Stimulated activated CD4-positive, alpha-beta T cell treated with anti-CD3 and anti-CD28 coated beads, Interleukin-2, amount 100 ng/mL, for 4 hours (primary cell): ENCODE measurements around the gene SORCS1.

Experiments used
- DNase-seq: peaks from one replicate; pipeline ENCODE4 v3.0.0-alpha.2; 2020; ENCODE audit warnings: low read depth

The SORCS1 gene

GRCh38 chr10:106734220-106734619, 430.3 kb downstream of the SORCS1 start:
- DNase-seq: no peak

GRCh38 chr10:106728232-106728631, 436.3 kb downstream of the SORCS1 start:
- DNase-seq: no peak

GRCh38 chr10:106727170-106727569, 437.3 kb downstream of the SORCS1 start:
- DNase-seq: no peak

GRCh38 chr10:106722524-106722923, 442.0 kb downstream of the SORCS1 start:
- DNase-seq: no peak

- DNase-seq: no peak
Observed at GRCh38 chr10:106720683-106721082, 443.8 kb downstream of the SORCS1 start.

- DNase-seq: no peak
Observed at GRCh38 chr10:106716381-106716780, 448.1 kb downstream of the SORCS1 start.

GRCh38 chr10:106714734-106715555, 449.6 kb downstream of the SORCS1 start:
- DNase-seq: no peak

DNA sequence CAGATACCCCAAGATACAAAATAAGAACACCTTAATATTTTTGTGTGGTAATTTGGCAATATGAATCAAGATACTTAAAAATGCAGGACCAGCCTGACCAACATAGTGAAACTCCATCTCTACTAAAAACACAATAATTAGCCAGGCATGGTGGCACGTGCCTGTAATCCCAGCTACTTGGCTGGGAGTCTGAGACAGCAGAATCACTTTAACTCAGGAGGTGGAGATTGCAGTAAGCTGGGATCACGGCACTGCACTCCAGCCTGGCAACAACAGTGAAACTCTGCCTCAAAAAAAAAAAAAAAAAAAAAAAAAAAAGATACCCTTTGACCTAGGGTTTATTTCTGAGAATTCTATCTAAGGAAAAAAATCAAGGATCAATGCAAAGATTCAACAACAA, 450.7 kb downstream of the SORCS1 start:
- DNase-seq: no peak

DNA sequence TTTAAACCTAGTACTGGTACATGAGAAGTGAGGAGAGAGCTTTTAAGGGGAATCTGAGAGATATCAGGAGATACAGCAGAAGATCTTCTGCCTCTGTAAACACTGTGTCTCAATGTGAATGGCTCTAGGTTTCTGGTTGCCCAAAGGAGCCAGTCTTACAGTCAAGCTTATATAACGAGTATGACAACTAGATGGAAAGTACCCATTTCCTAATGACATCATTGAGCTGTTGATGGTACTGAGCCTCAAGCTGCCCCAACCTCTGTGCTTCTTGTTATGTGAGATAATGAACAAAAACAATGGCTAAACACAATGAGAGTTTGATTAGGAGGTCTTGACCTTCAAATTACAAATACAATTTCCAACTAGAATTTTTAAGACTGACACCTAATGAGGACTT, 451.5 kb downstream of the SORCS1 start:
- no peak for DNase-seq

- no peak for DNase-seq
Observed at GRCh38 chr10:106711313-106711906, 453.1 kb downstream of the SORCS1 start.

DNA sequence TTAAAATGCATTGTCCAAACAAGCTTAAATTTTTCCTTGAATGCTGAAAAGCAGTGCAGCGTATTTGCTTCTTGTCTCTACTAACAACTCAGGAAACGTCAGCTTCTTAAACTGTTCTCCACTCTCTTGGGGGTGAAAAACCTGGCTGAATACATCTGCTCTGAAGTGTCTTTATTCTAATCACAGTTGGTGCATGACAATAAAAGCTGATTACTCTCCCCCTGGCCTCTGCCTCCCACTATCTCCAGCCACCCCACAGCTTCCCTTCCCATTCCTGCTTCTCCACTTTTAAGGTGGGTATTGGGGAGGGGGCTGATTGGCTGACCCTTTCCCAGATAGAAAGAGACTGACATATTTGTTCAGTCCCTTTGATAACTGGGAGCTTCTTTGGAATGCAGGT, 456.0 kb downstream of the SORCS1 start:
- no peak for DNase-seq

DNA sequence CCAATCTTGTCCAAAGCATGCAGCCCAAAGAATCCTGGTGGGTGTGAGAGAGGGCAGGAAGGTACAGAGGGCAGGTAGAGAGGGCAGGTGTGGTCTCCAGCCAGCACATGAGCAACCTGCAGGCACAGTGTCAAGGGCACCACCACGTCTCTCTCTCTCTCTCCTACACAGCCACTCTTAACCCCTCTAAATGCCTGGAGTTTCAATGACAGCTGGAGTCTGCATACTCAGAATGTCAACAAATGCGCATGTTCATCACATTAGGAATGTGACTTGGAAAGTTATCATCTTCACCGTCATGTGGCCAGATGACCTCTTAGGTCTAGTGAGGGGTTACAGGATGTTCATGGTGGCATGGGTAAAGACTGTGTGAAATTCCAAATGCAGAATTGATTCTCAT, 456.8 kb downstream of the SORCS1 start:
- DNase-seq: no peak

GRCh38 chr10:106706127-106706526, 458.4 kb downstream of the SORCS1 start:
- DNase-seq: no peak

DNA sequence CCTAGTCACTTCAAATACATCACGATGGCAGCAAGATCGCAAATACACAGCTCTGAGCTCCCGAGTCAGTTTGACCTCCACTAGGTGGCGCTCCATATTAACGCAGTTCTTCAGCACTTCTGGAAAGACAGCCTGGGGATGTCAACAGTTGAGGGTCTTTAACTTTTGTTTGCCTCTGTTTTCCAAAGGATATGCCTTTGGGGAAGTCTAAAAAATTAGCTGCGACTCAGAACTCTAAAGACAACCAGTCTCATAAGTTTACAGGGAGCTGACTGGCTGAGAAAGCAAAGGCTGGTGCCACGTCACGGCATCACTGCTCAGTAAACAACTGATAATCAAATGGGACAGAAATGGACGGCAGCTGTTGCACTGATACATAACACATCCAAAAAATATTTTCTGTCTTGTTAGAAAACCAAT, 458.8 kb downstream of the SORCS1 start:
- no peak for DNase-seq

- no peak for DNase-seq
Observed at GRCh38 chr10:106696239-106696638, 468.3 kb downstream of the SORCS1 start.

GRCh38 chr10:106694696-106695095, 469.8 kb downstream of the SORCS1 start:
- DNase-seq: no peak

DNA sequence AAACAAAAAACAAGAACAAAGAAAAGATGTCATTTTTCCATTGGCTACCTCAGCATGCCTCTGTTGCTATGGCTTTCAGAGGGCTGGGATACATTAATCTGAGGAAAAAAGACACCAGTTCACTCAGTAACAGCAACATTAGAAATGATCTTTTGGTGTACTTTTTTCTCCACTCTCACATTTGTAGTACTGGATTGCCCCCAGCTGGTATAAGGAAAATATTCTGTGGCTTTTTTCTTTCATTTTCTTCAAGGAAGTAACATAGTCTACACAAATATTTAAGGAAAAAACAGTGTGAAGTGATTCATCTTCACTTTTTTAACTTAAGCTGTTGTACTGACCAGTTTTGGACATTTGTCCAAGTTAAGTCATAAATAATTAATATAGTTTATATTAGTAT, 482.3 kb downstream of the SORCS1 start:
- no peak for DNase-seq

DNA sequence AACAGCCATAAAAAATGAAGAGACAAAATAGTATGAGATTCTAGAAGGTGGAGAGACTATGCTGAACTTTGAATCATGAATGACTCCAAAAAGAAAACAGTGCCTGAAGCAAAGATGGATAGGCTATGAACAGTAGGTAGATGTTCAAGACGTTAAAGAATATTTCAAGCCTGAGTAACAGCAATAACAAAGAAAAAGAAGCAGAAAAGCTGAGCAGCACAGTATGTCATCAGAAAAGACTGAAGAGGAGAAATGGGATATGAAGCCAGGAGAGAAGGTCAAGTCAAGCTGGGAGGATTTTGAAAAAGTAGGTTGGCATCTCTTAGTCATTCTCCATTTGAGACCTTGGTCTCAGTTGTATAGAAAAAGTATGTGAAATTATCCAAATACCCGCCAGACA, 484.4 kb downstream of the SORCS1 start:
- DNase-seq: no peak

- DNase-seq: no peak
Observed at GRCh38 chr10:106679314-106679713, 485.2 kb downstream of the SORCS1 start.

GRCh38 chr10:106672517-106673175, 491.9 kb downstream of the SORCS1 start:
- DNase-seq: no peak

- DNase-seq: no peak
Observed at GRCh38 chr10:106661767-106662140, 502.8 kb downstream of the SORCS1 start.

- DNase-seq: no peak
Observed at GRCh38 chr10:106661133-106661766, 503.3 kb downstream of the SORCS1 start.

DNA sequence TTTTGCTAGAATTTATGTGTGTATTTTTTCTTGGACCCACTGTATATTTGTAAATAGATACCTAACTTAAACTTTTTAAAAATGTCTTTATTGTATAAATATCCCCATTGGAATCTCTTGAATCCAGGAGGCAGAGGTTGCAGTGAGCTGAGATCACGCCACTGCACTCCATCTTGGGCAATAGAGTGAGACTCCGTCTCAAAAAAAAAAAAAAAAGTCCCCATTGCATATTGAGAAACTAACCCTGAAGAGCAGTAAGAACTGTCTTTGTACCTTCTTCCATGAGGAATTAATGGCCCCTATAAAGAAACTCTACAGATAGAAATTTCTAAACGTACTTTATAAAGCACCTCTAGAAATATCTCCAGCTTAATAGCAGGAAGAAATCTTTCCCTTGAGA, 504.0 kb downstream of the SORCS1 start:
- DNase-seq: no peak
